K562 (cell line): ENCODE data around the gene SVIL. TPM values are rescaled to one million over a fixed set of nuclear protein-coding genes. Genes with fewer than 3 reads are reported as not detected.
A peak's percentile ranks its signal among the peaks of the same experiment; 100 is the strongest.

Source experiments
- ARHGAP35 ChIP-seq: fragments of 450-650 bp; IDR thresholded peaks from 2 replicates; pipeline ENCODE4 v1.6.1; 2018; ENCODE audit not compliant: partially characterized antibody
- CBX3 ChIP-seq, 2 experiments: IDR thresholded peaks; 1 replicate in 1 of 2; 2 replicates in 1 of 2; pipeline ENCODE4 v1.6.1; 2012; ENCODE audit warnings: inconsistent platforms in 2 of 2, low read length in 2 of 2, borderline replicate concordance in 1 of 2, control low read depth in 1 of 2
- CEBPG ChIP-seq, 3 experiments: fragments of 200-800 bp in 1 of 3; sonication (Bioruptor generic) in 1 of 3; sonication (generic) in 1 of 3; formaldehyde crosslinking in 1 of 3; IDR thresholded peaks in 2 of 3; conservative IDR thresholded peaks in 1 of 3; 2 replicates each; pipeline versions ENCODE4 v1.6.1 to v1.8.0; 2016 to 2022; ENCODE audit warnings: missing compliant biosample characterization in 2 of 3, missing genetic modification characterization in 2 of 3, mild to moderate bottlenecking in 1 of 3, missing genetic modification reagents in 1 of 3
- ETV6 ChIP-seq, 3 experiments: fragments of 150-350 bp in 1 of 3; sonication (generic) in 1 of 3; formaldehyde crosslinking in 1 of 3; IDR thresholded peaks; 2 replicates each; pipeline versions ENCODE4 v1.6.1 to v1.8.0; 2014 to 2022; ENCODE audit warnings: borderline replicate concordance in 2 of 3, low read depth in 2 of 3, antibody characterized with exemption in 1 of 3, low read length in 1 of 3, mild to moderate bottlenecking in 1 of 3, missing genetic modification reagents in 1 of 3
- FOSL1 ChIP-seq: fragments of 200-800 bp; sonication (Bioruptor generic); conservative IDR thresholded peaks from 2 replicates; pipeline ENCODE4 v1.6.1; 2016; ENCODE audit warnings: missing genetic modification characterization, missing compliant biosample characterization
- HNRNPL ChIP-seq: fragments of 200-400 bp; formaldehyde crosslinking; IDR thresholded peaks from 2 replicates; pipeline ENCODE4 v1.6.1; 2017; ENCODE audit warnings: low read depth, mild to moderate bottlenecking, low read length
- JUN ChIP-seq, 2 experiments: sonication (generic) in 1 of 2; formaldehyde crosslinking in 1 of 2; IDR thresholded peaks; 2 replicates each; pipeline versions ENCODE4 v1.6.1 to v1.8.0; 2012 to 2022; ENCODE audit warnings: borderline replicate concordance in 2 of 2, mild to moderate bottlenecking in 2 of 2, improper control_type of control experiment in 1 of 2, low read depth in 1 of 2, low read length in 1 of 2, missing genetic modification reagents in 1 of 2
- KLF10 ChIP-seq: fragments of 250-450 bp; sonication (Bioruptor Pico); IDR thresholded peaks from 2 replicates; pipeline ENCODE4 v1.6.1; 2021; ENCODE audit warnings: matching md5 sums
- MAFG ChIP-seq: fragments of 450-650 bp; conservative IDR thresholded peaks from 2 replicates; pipeline ENCODE4 v1.6.1; 2016; ENCODE audit warnings: missing genetic modification characterization, missing compliant biosample characterization
- NFE2 ChIP-seq: IDR thresholded peaks from 2 replicates; pipeline ENCODE4 v1.6.1; 2014; ENCODE audit warnings: antibody characterized with exemption, low read depth
- PHF8 ChIP-seq: fragments of 200-600 bp; sonication (generic); IDR thresholded peaks from 2 replicates; pipeline ENCODE4 v1.6.1; 2012; ENCODE audit warnings: mixed run types, mild to moderate bottlenecking, inconsistent platforms, low read length, moderate library complexity, borderline replicate concordance
- POLR3A ChIP-seq: IDR thresholded peaks from 2 replicates; pipeline ENCODE4 v1.6.1; 2011; ENCODE audit warnings: borderline replicate concordance, mild to moderate bottlenecking, moderate library complexity; ENCODE audit not compliant: insufficient read length, insufficient read depth; ENCODE audit errors: extremely low read depth
- RBM14 ChIP-seq: fragments of 200-400 bp; formaldehyde crosslinking; IDR thresholded peaks from 2 replicates; pipeline ENCODE4 v1.6.1; 2018; ENCODE audit warnings: low read depth, mild to moderate bottlenecking, low read length, moderate library complexity, borderline replicate concordance; ENCODE audit not compliant: insufficient read depth
- SAFB2 ChIP-seq: fragments of 200-400 bp; formaldehyde crosslinking; IDR thresholded peaks from 2 replicates; pipeline ENCODE4 v1.6.1; 2018; ENCODE audit warnings: borderline replicate concordance, low read length, low read depth, moderate library complexity; ENCODE audit not compliant: severe bottlenecking
- SMARCC2 ChIP-seq: fragments of 450-650 bp; IDR thresholded peaks from 2 replicates; pipeline ENCODE4 v1.6.1; 2017; ENCODE audit warnings: antibody characterized with exemption, moderate library complexity, mild to moderate bottlenecking, low read depth
- XRCC3 ChIP-seq: fragments of 450-650 bp; IDR thresholded peaks from 2 replicates; pipeline ENCODE4 v1.6.1; 2017; ENCODE audit warnings: mild to moderate bottlenecking, moderate library complexity
- YBX1 ChIP-seq: fragments of 450-650 bp; IDR thresholded peaks from 2 replicates; pipeline ENCODE4 v1.7.1; 2016; ENCODE audit warnings: mild to moderate bottlenecking
- ZBED1 ChIP-seq: IDR thresholded peaks from 2 replicates; pipeline ENCODE4 v1.6.1; 2014
- ZEB2 ChIP-seq: fragments of 450-650 bp; IDR thresholded peaks from 2 replicates; pipeline ENCODE4 v1.6.1; 2016
- ZNF699 ChIP-seq: fragments of 250-450 bp; sonication (Bioruptor Pico); IDR thresholded peaks from 2 replicates; pipeline ENCODE4 v1.8.0; 2021; ENCODE audit warnings: mild to moderate bottlenecking, moderate library complexity; ENCODE audit not compliant: insufficient replicate concordance
- polyA plus RNA-seq, 8 experiments: library from polyadenylated mRNA; depleted of rRNA in 4 of 8; stranded (reverse) in 5 of 8; unstranded in 3 of 8; fragments of >200 nt; fragmentation: Nextera tagmentation in 2 of 8; fragmentation: Illumina TruSeq in 1 of 8; extraction: Ambion mirVana in 2 of 8; extraction: Trizol in 1 of 8; gene quantifications; 2 replicates each; pipeline versions ENCODE4 v1.2.1 to v1.2.3, GENCODE V29; 2011 to 2014; ENCODE audit warnings: inconsistent platforms in 1 of 8, missing spikeins in 1 of 8
- total RNA-seq, 7 experiments: library from RNA; depleted of rRNA in 6 of 7; stranded (reverse); fragments of >200 nt in 6 of 7; fragmentation: Illumina TruSeq in 2 of 7; extraction: Trizol in 2 of 7; gene quantifications; 2 replicates each; pipeline versions ENCODE4 v1.2.1 to v1.2.3, GENCODE V29; 2011 to 2021; ENCODE audit warnings: low replicate concordance in 1 of 7
- TF ChIP-seq, protein P1 (sequence below): fragments of 450-650 bp; formaldehyde crosslinking; conservative IDR thresholded peaks from 2 replicates; pipeline ENCODE4 v1.4.0; 2022; ENCODE audit warnings: mild to moderate bottlenecking, missing genetic modification characterization

The SVIL gene
- total and polyA plus RNA-seq, 9 of the 15 experiments (the other 6 are each of a cell fraction or from before 2014, with no cell fraction given) = under 0.01 to 0.18 (median 0.05) TPM; not detected in 3

DNA sequence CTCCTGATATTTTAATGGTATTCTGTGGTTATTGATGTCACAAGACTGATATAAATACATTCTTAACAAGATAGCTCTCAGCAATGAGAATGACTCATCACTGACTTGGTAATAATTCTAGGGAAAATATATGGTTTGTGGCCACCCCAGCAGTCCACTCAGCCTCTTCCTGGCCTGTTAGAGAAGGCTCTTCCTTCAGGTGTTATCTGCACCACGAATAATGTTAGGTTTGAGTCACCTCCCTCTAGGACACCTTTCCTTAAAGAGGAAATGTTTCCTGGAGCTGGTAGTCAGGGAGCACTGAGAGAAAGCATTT lies 163.3 kb downstream of the SVIL start (continued):
- peak; percentile 88 for TF ChIP-seq FOSL1 (tag)
- no peak for TF ChIP-seq KLF10 (CRISPR knock-in tag)
- TF ChIP-seq ETV6 (IDR thresholded peaks at IDR 0.05; ENCODE audit: borderline replicate concordance in 1 of 2, low read depth in 2 of 2, low read length in 1 of 2) = no peak
- no peak for TF ChIP-seq ETV6 (CRISPR knock-in tag; IDR thresholded peaks at IDR 0.05; ENCODE audit: borderline replicate concordance)
- TF ChIP-seq SAFB2 = no peak
- no peak for TF ChIP-seq YBX1
- no peak for TF ChIP-seq CBX3 (IDR thresholded peaks at IDR 0.05; ENCODE audit: borderline replicate concordance in 1 of 2, low read length in 2 of 2)
- TF ChIP-seq JUN (IDR thresholded peaks at IDR 0.05; ENCODE audit: borderline replicate concordance, low read depth, low read length) = 0 out of 2 replicates have a peak, but pooled peaks have one; percentile 20
- TF ChIP-seq JUN (CRISPR knock-in tag; IDR thresholded peaks at IDR 0.05; ENCODE audit: borderline replicate concordance) = no peak
- no peak for TF ChIP-seq POLR3A
- no peak for TF ChIP-seq HNRNPL
- peak; percentile 48 for TF ChIP-seq NFE2
- peak; percentile 34; the same call in 1 of the 2 replicates for TF ChIP-seq MAFG
- TF ChIP-seq, protein P1, sequence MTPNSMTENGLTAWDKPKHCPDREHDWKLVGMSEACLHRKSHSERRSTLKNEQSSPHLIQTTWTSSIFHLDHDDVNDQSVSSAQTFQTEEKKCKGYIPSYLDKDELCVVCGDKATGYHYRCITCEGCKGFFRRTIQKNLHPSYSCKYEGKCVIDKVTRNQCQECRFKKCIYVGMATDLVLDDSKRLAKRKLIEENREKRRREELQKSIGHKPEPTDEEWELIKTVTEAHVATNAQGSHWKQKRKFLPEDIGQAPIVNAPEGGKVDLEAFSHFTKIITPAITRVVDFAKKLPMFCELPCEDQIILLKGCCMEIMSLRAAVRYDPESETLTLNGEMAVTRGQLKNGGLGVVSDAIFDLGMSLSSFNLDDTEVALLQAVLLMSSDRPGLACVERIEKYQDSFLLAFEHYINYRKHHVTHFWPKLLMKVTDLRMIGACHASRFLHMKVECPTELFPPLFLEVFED = no peak
- TF ChIP-seq SMARCC2 = no peak
- TF ChIP-seq ARHGAP35 = no peak
- TF ChIP-seq PHF8 = no peak
- 0 out of 2 replicates have a peak, but pooled peaks have one; percentile 45 for TF ChIP-seq ZEB2
- TF ChIP-seq ZNF699 (CRISPR knock-in tag) = no peak
- no peak for TF ChIP-seq ZBED1
- no peak for TF ChIP-seq CEBPG (CRISPR knock-in tag; IDR thresholded peaks at IDR 0.05)
- TF ChIP-seq CEBPG (tag; conservative IDR thresholded peaks at IDR 0.05 in 1 of 2, IDR thresholded peaks at IDR 0.05 in 1 of 2) = 0 out of 4 replicates have a peak, but pooled peaks of 1 of the 2 experiments have one; percentile 1
- TF ChIP-seq XRCC3 = no peak
- TF ChIP-seq RBM14 = no peak
